VCaP (cell line): Measurements from ENCODE around the gene ZCCHC7.
"Not testable (repeated sequence)": the region's sequence is repeated elsewhere in the genome, so short reads cannot be mapped to it uniquely, and the experiment has no call there.

Experiments used
- H3K27ac ChIP-seq: fragments of 450-650 bp; 2 replicates; pipeline ENCODE4 v1.5.1; 2017
- TF ChIP-seq, protein P1 (sequence below): fragments of 450-650 bp; conservative IDR thresholded peaks from 2 replicates; pipeline ENCODE4 v1.5.1; 2017; ENCODE audit warnings: mild to moderate bottlenecking, moderate library complexity

ZCCHC7 gene

DNA sequence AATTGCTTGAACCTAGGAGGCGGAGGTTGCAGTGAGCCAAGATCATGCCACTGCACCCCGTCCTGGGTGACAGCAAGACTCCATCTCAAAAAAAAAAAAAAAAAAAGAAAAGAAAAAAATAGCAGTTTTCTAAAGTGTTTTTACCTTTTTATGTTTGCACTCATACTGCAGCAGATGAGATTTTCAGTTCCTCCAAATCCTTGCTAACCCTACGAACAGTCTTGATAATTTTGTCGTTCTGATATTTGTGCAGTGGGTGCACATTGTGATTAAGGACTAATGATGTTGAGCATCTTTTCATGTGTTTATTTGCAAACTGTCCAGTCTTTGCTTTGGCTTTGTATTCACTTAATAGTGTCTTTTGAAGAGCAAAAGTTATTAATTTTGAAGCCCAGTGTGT is 42.9 kb downstream of the ZCCHC7 start:
- no peak overlapping the region for H3K27ac ChIP-seq
- TF ChIP-seq, protein P1, sequence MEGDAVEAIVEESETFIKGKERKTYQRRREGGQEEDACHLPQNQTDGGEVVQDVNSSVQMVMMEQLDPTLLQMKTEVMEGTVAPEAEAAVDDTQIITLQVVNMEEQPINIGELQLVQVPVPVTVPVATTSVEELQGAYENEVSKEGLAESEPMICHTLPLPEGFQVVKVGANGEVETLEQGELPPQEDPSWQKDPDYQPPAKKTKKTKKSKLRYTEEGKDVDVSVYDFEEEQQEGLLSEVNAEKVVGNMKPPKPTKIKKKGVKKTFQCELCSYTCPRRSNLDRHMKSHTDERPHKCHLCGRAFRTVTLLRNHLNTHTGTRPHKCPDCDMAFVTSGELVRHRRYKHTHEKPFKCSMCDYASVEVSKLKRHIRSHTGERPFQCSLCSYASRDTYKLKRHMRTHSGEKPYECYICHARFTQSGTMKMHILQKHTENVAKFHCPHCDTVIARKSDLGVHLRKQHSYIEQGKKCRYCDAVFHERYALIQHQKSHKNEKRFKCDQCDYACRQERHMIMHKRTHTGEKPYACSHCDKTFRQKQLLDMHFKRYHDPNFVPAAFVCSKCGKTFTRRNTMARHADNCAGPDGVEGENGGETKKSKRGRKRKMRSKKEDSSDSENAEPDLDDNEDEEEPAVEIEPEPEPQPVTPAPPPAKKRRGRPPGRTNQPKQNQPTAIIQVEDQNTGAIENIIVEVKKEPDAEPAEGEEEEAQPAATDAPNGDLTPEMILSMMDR, result no peak

GRCh38 chr9:37164335-37164734 is 44.0 kb downstream of the ZCCHC7 start:
- H3K27ac ChIP-seq, result not testable (repeated sequence)

DNA sequence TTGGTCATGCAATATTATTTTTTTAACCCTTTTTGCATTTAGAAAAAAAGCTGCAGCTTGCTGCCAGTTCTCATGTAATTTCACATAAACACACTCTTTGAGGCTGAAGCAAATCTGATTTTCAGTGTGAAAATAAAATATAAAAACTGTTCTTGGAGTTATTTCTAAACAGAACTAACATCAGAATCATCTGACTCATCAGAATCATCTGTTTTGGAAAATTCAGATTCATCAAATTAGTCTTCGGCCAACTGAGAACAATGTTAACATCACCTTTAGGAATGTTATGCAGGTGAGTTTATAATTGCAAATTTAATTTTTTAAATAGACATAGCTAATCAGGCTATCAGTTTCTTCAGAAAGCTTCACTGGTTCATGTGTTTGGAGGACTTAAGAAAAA is 45.3 kb downstream of the ZCCHC7 start:
- no peak overlapping the region for H3K27ac ChIP-seq
- TF ChIP-seq, protein P1, result no peak

GRCh38 chr9:37167456-37168047 is 47.2 kb downstream of the ZCCHC7 start:
- TF ChIP-seq, protein P1, result no peak
- no peak overlapping the region for H3K27ac ChIP-seq

- TF ChIP-seq, protein P1, result no peak
These were observed 52.2 kb downstream of the ZCCHC7 start for GRCh38 chr9:37172557-37172956.

GRCh38 chr9:37174247-37174646 is 53.9 kb downstream of the ZCCHC7 start:
- H3K27ac ChIP-seq, result no peak overlapping the region

More at GRCh38 chr9:37172557-37172956, 52.2 kb downstream of the ZCCHC7 start:
- no peak overlapping the region for H3K27ac ChIP-seq

GRCh38 chr9:37178742-37179141 is 58.4 kb downstream of the ZCCHC7 start:
- H3K27ac ChIP-seq, result no peak overlapping the region
- TF ChIP-seq, protein P1, result no peak

More at GRCh38 chr9:37174247-37174646, 53.9 kb downstream of the ZCCHC7 start:
- TF ChIP-seq, protein P1, result no peak

DNA sequence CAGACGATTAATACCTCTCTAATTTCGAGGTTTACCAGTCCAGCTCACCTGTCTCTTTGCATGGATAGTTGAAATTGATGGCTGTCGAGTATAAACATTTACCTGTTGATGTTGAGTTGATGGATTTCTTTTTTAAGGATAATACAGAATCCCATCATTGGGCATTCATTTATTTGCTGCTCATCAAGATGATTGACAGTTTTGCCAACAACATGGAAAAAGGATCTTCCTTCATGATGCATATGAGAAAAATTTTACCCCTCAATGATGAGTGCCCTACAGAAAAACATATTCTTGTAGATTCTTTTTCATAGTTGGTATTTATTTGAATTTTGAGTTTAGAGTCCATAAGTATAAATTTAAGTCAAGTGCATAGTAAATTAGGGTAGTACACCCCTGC is 59.2 kb downstream of the ZCCHC7 start:
- TF ChIP-seq, protein P1, result no peak
- H3K27ac ChIP-seq, result no peak overlapping the region
